Parathyroid adenoma (tissue), 2 donors: ENCODE results near the gene TSHZ2.

Source experiments
- H2AFZ ChIP-seq: fragments of 300-600 bp; sonication (generic); one replicate; pipeline ENCODE4 v1.7.0; 2017; ENCODE audit warnings: antibody characterized with exemption, mild to moderate bottlenecking
- H3K27ac ChIP-seq: fragments of 300-600 bp; sonication (generic); one replicate; pipeline ENCODE4 v1.7.0; 2017
- H3K27me3 ChIP-seq: fragments of 300-600 bp; sonication (generic); one replicate; pipeline ENCODE4 v1.7.0; 2017; ENCODE audit warnings: low read length; ENCODE audit not compliant: control insufficient read depth, insufficient read depth
- H3K36me3 ChIP-seq: fragments of 300-600 bp; sonication (generic); one replicate; pipeline ENCODE4 v1.7.0; 2017; ENCODE audit warnings: low read length; ENCODE audit not compliant: control insufficient read depth, insufficient read depth
- H3K4me1 ChIP-seq: fragments of 300-600 bp; sonication (generic); one replicate; pipeline ENCODE4 v1.7.0; 2017; ENCODE audit warnings: control low read depth
- H3K4me2 ChIP-seq: fragments of 300-600 bp; sonication (generic); one replicate; pipeline ENCODE4 v1.7.0; 2017; ENCODE audit warnings: low read length
- H3K4me3 ChIP-seq: fragments of 300-600 bp; sonication (generic); one replicate; pipeline ENCODE4 v1.7.0; 2017; ENCODE audit warnings: low read depth, low read length
- H3K79me2 ChIP-seq: fragments of 300-600 bp; sonication (generic); one replicate; pipeline ENCODE4 v1.7.0; 2017; ENCODE audit warnings: control low read depth
- H3K9ac ChIP-seq: fragments of 300-600 bp; sonication (generic); one replicate; pipeline ENCODE4 v1.7.0; 2017; ENCODE audit warnings: mild to moderate bottlenecking
- H3K9me3 ChIP-seq: fragments of 300-600 bp; sonication (generic); one replicate; pipeline ENCODE4 v1.7.0; 2017; ENCODE audit warnings: low read length; ENCODE audit not compliant: control insufficient read depth
- CTCF ChIP-seq: fragments of 300-600 bp; sonication (generic); IDR thresholded peaks from one replicate; pipeline ENCODE4 v1.7.0; 2017; ENCODE audit warnings: antibody characterized with exemption, mild to moderate bottlenecking
- donor health status: primary hyperparathyroidism.

The TSHZ2 gene

GRCh38 chr20:53510262-53510661, 538.1 kb downstream of the TSHZ2 start:
- no peak overlapping the region for H3K9ac ChIP-seq
- H3K79me2 ChIP-seq: no peaks in the 10 kb centered on the region
- no peaks in the 10 kb centered on the region for H3K4me1 ChIP-seq
- no peak for TF ChIP-seq CTCF
- no peaks in the 10 kb centered on the region for H3K27me3 ChIP-seq
- H2AFZ ChIP-seq: no peak overlapping the region
- no peaks in the 10 kb centered on the region for H3K9me3 ChIP-seq
- H3K27ac ChIP-seq: no peak overlapping the region
- H3K36me3 ChIP-seq: no peaks in the 10 kb centered on the region
- H3K4me2 ChIP-seq: no peak overlapping the region
- H3K4me3 ChIP-seq: no peak overlapping the region

- TF ChIP-seq CTCF: no peak
- Histone ChIP-seq H3K27ac (no peak overlapping the region), H2AFZ (no peak overlapping the region), H3K36me3 (no peaks in the 10 kb centered on the region), H3K9ac (no peak overlapping the region), H3K4me3 (no peak overlapping the region), H3K9me3 (no peaks in the 10 kb centered on the region), H3K79me2 (no peaks in the 10 kb centered on the region), H3K4me2 (no peak overlapping the region), H3K4me1 (no peaks in the 10 kb centered on the region), H3K27me3 (no peaks in the 10 kb centered on the region)
Measured at GRCh38 chr20:53510704-53511103, 538.5 kb downstream of the TSHZ2 start.

GRCh38 chr20:53512076-53512475, 539.9 kb downstream of the TSHZ2 start:
- Histone ChIP-seq H3K9ac (no peak overlapping the region), H2AFZ (no peak overlapping the region), H3K4me3 (no peak overlapping the region), H3K27me3 (no peaks in the 10 kb centered on the region), H3K27ac (no peak overlapping the region), H3K36me3 (no peaks in the 10 kb centered on the region), H3K79me2 (no peaks in the 10 kb centered on the region), H3K9me3 (no peaks in the 10 kb centered on the region), H3K4me1 (no peaks in the 10 kb centered on the region), H3K4me2 (no peak overlapping the region)
- no peak for TF ChIP-seq CTCF

GRCh38 chr20:53513168-53513488, 541.0 kb downstream of the TSHZ2 start:
- H2AFZ ChIP-seq: no peak overlapping the region
- H3K27ac ChIP-seq: no peak overlapping the region
- H3K9ac ChIP-seq: no peak overlapping the region
- no peaks in the 10 kb centered on the region for H3K9me3 ChIP-seq
- TF ChIP-seq CTCF: no peak
- no peaks in the 10 kb centered on the region for H3K79me2 ChIP-seq
- no peaks in the 10 kb centered on the region for H3K36me3 ChIP-seq
- no peaks in the 10 kb centered on the region for H3K4me1 ChIP-seq
- H3K27me3 ChIP-seq: no peaks in the 10 kb centered on the region
- no peak overlapping the region for H3K4me2 ChIP-seq
- no peak overlapping the region for H3K4me3 ChIP-seq

GRCh38 chr20:53513489-53514298, 541.5 kb downstream of the TSHZ2 start:
- no peak overlapping the region for H2AFZ ChIP-seq

More at GRCh38 chr20:53513489-53514298, 541.5 kb downstream of the TSHZ2 start:
- no peaks in the 10 kb centered on the region for H3K79me2 ChIP-seq
- no peak for TF ChIP-seq CTCF
- H3K4me3 ChIP-seq: no peak overlapping the region
- no peaks in the 10 kb centered on the region for H3K27me3 ChIP-seq
- H3K4me2 ChIP-seq: no peak overlapping the region
- H3K9ac ChIP-seq: no peak overlapping the region
- no peaks in the 10 kb centered on the region for H3K9me3 ChIP-seq
- no peaks in the 10 kb centered on the region for H3K4me1 ChIP-seq
- no peak overlapping the region for H3K27ac ChIP-seq
- H3K36me3 ChIP-seq: no peaks in the 10 kb centered on the region
